Right lobe of liver (tissue), 6 donors: ENCODE results near the gene PCCA. TPM values are rescaled to one million over a fixed set of nuclear protein-coding genes. Genes with fewer than 3 reads are reported as not detected.
A peak's percentile ranks its signal among the peaks of the same experiment; 100 is the strongest.

ENCODE experiments used
- ATAC-seq, 4 donors: fragments of 200-7000 bp; cut with Tn5 transposase; one replicate each; pipeline ENCODE4 v1.9.1; 2020; ENCODE audit warnings: mild to moderate bottlenecking in 4 of 4, moderate library complexity in 4 of 4
- DNase-seq, 3 donors: peaks; one replicate each; pipeline ENCODE4 v3.0.0-alpha.2; 2020
- H3K27ac ChIP-seq, 3 donors: fragments of 200-600 bp; one replicate each; pipeline ENCODE4 v1.8.0; 2022
- H3K27me3 ChIP-seq, 2 donors: fragments of 200-600 bp; one replicate each; pipeline ENCODE4 v1.8.0; 2022
- H3K36me3 ChIP-seq, 4 donors: fragments of 200-600 bp; sonication (generic) in 1 of 4; one replicate each; pipeline versions ENCODE4 v1.5.1 to v1.8.0; 2017 to 2022; ENCODE audit warnings: control low read depth in 1 of 4
- H3K4me1 ChIP-seq, 4 donors: fragments of 200-600 bp; sonication (generic) in 1 of 4; one replicate each; pipeline versions ENCODE4 v1.5.1 to v1.8.0; 2017 to 2022; ENCODE audit warnings: control low read depth in 1 of 4
- H3K4me3 ChIP-seq, 3 donors: fragments of 200-600 bp; one replicate each; pipeline ENCODE4 v1.8.0; 2022
- H3K9me3 ChIP-seq, 4 donors: fragments of 200-600 bp; sonication (generic) in 1 of 4; one replicate each; pipeline versions ENCODE4 v1.5.1 to v1.8.0; 2017 to 2022; ENCODE audit warnings: control low read depth in 1 of 4
- CTCF ChIP-seq, 4 donors: fragments of 200-600 bp in 3 of 4; fragments of 450-650 bp in 1 of 4; IDR thresholded peaks; one replicate each; pipeline versions ENCODE4 v1.5.1 to v1.8.0; 2016 to 2022; ENCODE audit warnings: antibody characterized with exemption in 4 of 4, mild to moderate bottlenecking in 2 of 4
- POLR2A ChIP-seq: fragments of 450-650 bp; IDR thresholded peaks from one replicate; pipeline ENCODE4 v1.6.1; 2017; ENCODE audit warnings: antibody characterized with exemption, mild to moderate bottlenecking
- WGBS: methylation state at CpG from one replicate; pipeline ENCODE4 v1.1.6; 2018; ENCODE audit warnings: low coverage, low lambda C conversion rate; ENCODE audit not compliant: insufficient coverage; ENCODE audit errors: missing lambda C conversion rate; 5-methylcytosine and 5-hydroxymethylcytosine counted together
- intact Hi-C, 2 donors: fragments of 100-400 bp; cut with DNase I; formaldehyde crosslinking; loops; one replicate each; pipeline versions ENCODE4 v1.11.2 to v1.14.1; 2022
- total RNA-seq, 6 experiments: library from RNA; depleted of rRNA in 2 of 6; stranded (reverse); fragments of >200 nt in 2 of 6; fragmentation: NEBNext Ultra II Directional in 3 of 6; extraction: Animal tissue kit (Norgen Biotek cat#: 25700) in 3 of 6; gene quantifications; one replicate each; pipeline versions ENCODE4 v1.1.0 to v1.2.4, GENCODE V29; 2016 to 2023
- donor health status: DM: no; HTN: yes; CAD: no.
- donor health status: DM: no; HTN: no; CAD: no.
- donor health status: DM: no; HTN: no; CAD: no.
- donor health status: DM: no; HTN: yes; CAD: no.
- donor health status: DM: no; HTN: yes; CAD: no.

PCCA gene
- total RNA-seq, 6 experiments from 2014 or later: 58.2 to 161 (median 85.2) TPM

- ATAC-seq (no peak), DNase-seq (no peak)
- no peak for TF ChIP-seq POLR2A
- TF ChIP-seq CTCF (IDR thresholded peaks at IDR 0.05): no peak
- WGBS: 79% methylated on average over 3 of the region's 3 CpGs
- no peak overlapping the region for H3K4me3 ChIP-seq
- H3K27me3 ChIP-seq: no peaks in the 10 kb centered on the region
- H3K27ac ChIP-seq: peak overlapping the region in 1 of 3 donors; percentile 65
- H3K9me3 ChIP-seq: no peaks in the 10 kb centered on the region
- H3K4me1 ChIP-seq: peaks cover 0 to 41% (median 7%) of the 10 kb centered on the region in 4 donors
- intact Hi-C loops: no loop called here
- H3K36me3 ChIP-seq: no peaks in the 10 kb centered on the region
Measured at GRCh38 chr13:100196375-100196774, 107.5 kb downstream of the PCCA start.

GRCh38 chr13:100197116-100197515 lies 108.2 kb downstream of the PCCA start:
- H3K9me3 ChIP-seq: no peaks in the 10 kb centered on the region
- ATAC-seq (peak in 1 of 4 donors; percentile 2), DNase-seq (no peak)
- TF ChIP-seq CTCF (IDR thresholded peaks at IDR 0.05) (no peak), POLR2A (no peak)
- WGBS: no CpG with 5 or more reads among the region's 1 CpG
- no peaks in the 10 kb centered on the region for H3K27me3 ChIP-seq
- peaks cover 0 to 41% (median 7%) of the 10 kb centered on the region in 4 donors for H3K4me1 ChIP-seq
- intact Hi-C loops: no loop called here
- H3K4me3 ChIP-seq: no peak overlapping the region
- no peaks in the 10 kb centered on the region for H3K36me3 ChIP-seq
- peak overlapping the region; percentile 0 to 71 (median 65) for H3K27ac ChIP-seq

- peak overlapping the region; percentile 0 to 71 (median 65) for H3K27ac ChIP-seq
- TF ChIP-seq CTCF (IDR thresholded peaks at IDR 0.05) (no peak), POLR2A (no peak)
- peak; percentile 81 to 89 (median 84) for ATAC-seq
Measured at GRCh38 chr13:100197591-100198365, 108.9 kb downstream of the PCCA start.

GRCh38 chr13:100203696-100204367 lies 114.9 kb downstream of the PCCA start:
- no peak for ATAC-seq

More at GRCh38 chr13:100197591-100198365, 108.9 kb downstream of the PCCA start:
- intact Hi-C loops: no loop called here
- no peaks in the 10 kb centered on the region for H3K9me3 ChIP-seq
- no peaks in the 10 kb centered on the region for H3K27me3 ChIP-seq
- WGBS: 19% methylated on average over 4 of the region's 5 CpGs
- no peaks in the 10 kb centered on the region for H3K36me3 ChIP-seq
- H3K4me1 ChIP-seq: peaks cover 0 to 41% (median 7%) of the 10 kb centered on the region in 4 donors
- no peak overlapping the region for H3K4me3 ChIP-seq
- DNase-seq: peak; percentile 46 to 83 (median 69)

More at GRCh38 chr13:100203696-100204367, 114.9 kb downstream of the PCCA start:
- TF ChIP-seq CTCF (IDR thresholded peaks at IDR 0.05): no peak
- TF ChIP-seq POLR2A: no peak
- Histone ChIP-seq H3K4me1 (peaks cover 0 to 14% (median 0%) of the 10 kb centered on the region in 4 donors), H3K27me3 (no peaks in the 10 kb centered on the region), H3K36me3 (no peaks in the 10 kb centered on the region), H3K9me3 (no peaks in the 10 kb centered on the region), H3K27ac (no peak overlapping the region), H3K4me3 (no peak overlapping the region)
- WGBS: 63% methylated on average over 4 of the region's 6 CpGs
- no peak for DNase-seq
- intact Hi-C loops: no loop called here
